Prostate gland (tissue), 2 donors: ENCODE measurements around the gene TAS1R3. TPM values are rescaled to one million over a fixed set of nuclear protein-coding genes. Genes with fewer than 3 reads are reported as not detected.

Experiments
- DNase-seq: peaks from one replicate; pipeline ENCODE4 v3.0.0-alpha.2; 2019; ENCODE audit warnings: low spot score
- H3K27ac ChIP-seq, 2 donors: fragments of 200-600 bp; sonication (generic); 2 replicates each; pipeline ENCODE4 v1.5.1; 2017 to 2019
- H3K27me3 ChIP-seq: fragments of 200-600 bp; sonication (generic); replicated peaks from 2 replicates; pipeline ENCODE4 v1.5.1; 2019; ENCODE audit not compliant: insufficient read depth
- H3K36me3 ChIP-seq, 2 donors: fragments of 200-600 bp; sonication (generic); 1 replicate in 1 of 2; 2 replicates in 1 of 2; pipeline versions ENCODE4 v1.5.1 to v1.8.1; 2017 to 2019
- H3K4me1 ChIP-seq: fragments of 200-600 bp; sonication (generic); replicated peaks from 2 replicates; pipeline ENCODE4 v1.5.1; 2019
- H3K4me3 ChIP-seq, 2 donors: fragments of 200-600 bp; sonication (generic); 2 replicates each; pipeline ENCODE4 v1.5.1; 2017 to 2019
- H3K9me3 ChIP-seq: fragments of 200-600 bp; sonication (generic); 2 replicates; pipeline ENCODE4 v1.5.1; 2017
- CTCF ChIP-seq, 4 experiments: fragments of 200-600 bp in 2 of 4; fragments of 450-650 bp in 2 of 4; sonication (generic) in 2 of 4; IDR thresholded peaks; 1 replicate in 3 of 4; 2 replicates in 1 of 4; pipeline ENCODE4 v1.5.1; 2016 to 2019; ENCODE audit warnings: antibody characterized with exemption in 4 of 4, mild to moderate bottlenecking in 2 of 4, moderate library complexity in 2 of 4
- POLR2A ChIP-seq: fragments of 450-650 bp; IDR thresholded peaks from one replicate; pipeline ENCODE4 v1.6.1; 2016; ENCODE audit warnings: antibody characterized with exemption, mild to moderate bottlenecking
- POLR2AphosphoS5 ChIP-seq: sonication (generic); formaldehyde crosslinking; IDR thresholded peaks from one replicate; pipeline ENCODE4 v1.6.1; 2017; ENCODE audit warnings: antibody characterized with exemption
- WGBS: methylation state at CpG from one replicate; pipeline ENCODE4 v1.1.5; 2018; 5-methylcytosine and 5-hydroxymethylcytosine counted together
- intact Hi-C: fragments of 100-400 bp; cut with DNase I; formaldehyde crosslinking; loops from one replicate; pipeline ENCODE4 v1.14.2; 2022
- total RNA-seq, 2 donors: library from RNA; depleted of rRNA; stranded (reverse); fragments of >200 nt; gene quantifications; one replicate each; pipeline ENCODE4 v1.1.0, GENCODE V29; 2016

The TAS1R3 gene
- total RNA-seq, 2 donors from 2014 or later: 0.80 TPM; not detected in 1

GRCh38 chr1:1329304-1330210 lies 1.5 kb upstream of the TAS1R3 start:
- no peaks in the 10 kb centered on the region for H3K36me3 ChIP-seq
- H3K4me1 ChIP-seq: peaks cover 14% of the 10 kb centered on the region
- no peak overlapping the region for H3K4me3 ChIP-seq
- no peaks in the 10 kb centered on the region for H3K27me3 ChIP-seq
- no peak overlapping the region for H3K27ac ChIP-seq
- 90% methylated on average over 57 of the region's 58 CpGs for WGBS
- no peak for DNase-seq
- intact Hi-C loops: no loop called here
- TF ChIP-seq POLR2A (no peak), POLR2AphosphoS5 (no peak), CTCF (IDR thresholded peaks at IDR 0.05) (no peak)
- H3K9me3 ChIP-seq: no peaks in the 10 kb centered on the region

GRCh38 chr1:1330366-1331067 lies 563 bp upstream of the TAS1R3 start:
- peaks cover 12% of the 10 kb centered on the region for H3K4me1 ChIP-seq
- no peaks in the 10 kb centered on the region for H3K9me3 ChIP-seq
- DNase-seq: no peak
- H3K27me3 ChIP-seq: no peaks in the 10 kb centered on the region
- no peak overlapping the region for H3K27ac ChIP-seq
- peaks cover 0 to 2% of the 10 kb centered on the region in 2 donors for H3K36me3 ChIP-seq
- no peak for TF ChIP-seq POLR2A
- no peak for TF ChIP-seq CTCF (IDR thresholded peaks at IDR 0.05)
- TF ChIP-seq POLR2AphosphoS5: no peak
- H3K4me3 ChIP-seq: no peak overlapping the region
- intact Hi-C loops: no loop called here
- 61% methylated on average over 9 of the region's 15 CpGs for WGBS

GRCh38 chr1:1332031-1332755 lies 1.1 kb downstream of the TAS1R3 start:
- Histone ChIP-seq H3K27me3 (no peaks in the 10 kb centered on the region), H3K9me3 (no peaks in the 10 kb centered on the region), H3K4me3 (no peak overlapping the region), H3K36me3 (peaks cover 0 to 2% of the 10 kb centered on the region in 2 donors), H3K4me1 (peaks cover 4% of the 10 kb centered on the region), H3K27ac (no peak overlapping the region)
- 83% methylated on average over 57 of the region's 57 CpGs for WGBS
- no peak for DNase-seq
- intact Hi-C loops: no loop called here
- no peak for TF ChIP-seq POLR2A
- TF ChIP-seq POLR2AphosphoS5: no peak
- TF ChIP-seq CTCF (IDR thresholded peaks at IDR 0.05): no peak

GRCh38 chr1:1332774-1333480 lies 1.8 kb downstream of the TAS1R3 start:
- H3K27ac ChIP-seq: no peak overlapping the region
- no peaks in the 10 kb centered on the region for H3K27me3 ChIP-seq
- H3K4me3 ChIP-seq: no peak overlapping the region
- no peak for TF ChIP-seq CTCF (IDR thresholded peaks at IDR 0.05)
- peak; percentile 15 for TF ChIP-seq POLR2AphosphoS5
- H3K36me3 ChIP-seq: peaks cover 2% of the 10 kb centered on the region in 2 donors
- DNase-seq: peak; percentile 49
- H3K4me1 ChIP-seq: peaks cover 4% of the 10 kb centered on the region
- WGBS: 49% methylated on average over 38 of the region's 48 CpGs
- H3K9me3 ChIP-seq: no peaks in the 10 kb centered on the region
- intact Hi-C loops: no loop called here
